Neural cell (in vitro differentiated cells): Measurements from ENCODE around the gene SLC2A13.

Experiments used
- EP300 ChIP-seq: fragments of 450-650 bp; conservative IDR thresholded peaks from 2 replicates; pipeline ENCODE4 v1.6.1; 2014; ENCODE audit warnings: antibody characterized with exemption, mild to moderate bottlenecking, moderate library complexity; ENCODE audit not compliant: poor library complexity, severe bottlenecking
- POLR2AphosphoS5 ChIP-seq: IDR thresholded peaks from 2 replicates; pipeline ENCODE4 v1.6.1; 2012
- RAD21 ChIP-seq: fragments of 450-650 bp; conservative IDR thresholded peaks from 2 replicates; pipeline ENCODE4 v1.6.1; 2014; ENCODE audit warnings: antibody characterized with exemption, mild to moderate bottlenecking, moderate library complexity
- TAF1 ChIP-seq: IDR thresholded peaks from 2 replicates; pipeline ENCODE4 v1.6.1; 2012; ENCODE audit warnings: low read depth
- TF ChIP-seq, protein P1 (sequence below): fragments of 450-650 bp; IDR thresholded peaks from 2 replicates; pipeline ENCODE4 v1.5.1; 2014; ENCODE audit warnings: antibody characterized with exemption, mild to moderate bottlenecking, moderate library complexity; ENCODE audit not compliant: poor library complexity, severe bottlenecking
- TF ChIP-seq, protein P2 (sequence below): IDR thresholded peaks from 2 replicates; pipeline ENCODE4 v1.6.1; 2012; ENCODE audit warnings: borderline replicate concordance

DNA sequence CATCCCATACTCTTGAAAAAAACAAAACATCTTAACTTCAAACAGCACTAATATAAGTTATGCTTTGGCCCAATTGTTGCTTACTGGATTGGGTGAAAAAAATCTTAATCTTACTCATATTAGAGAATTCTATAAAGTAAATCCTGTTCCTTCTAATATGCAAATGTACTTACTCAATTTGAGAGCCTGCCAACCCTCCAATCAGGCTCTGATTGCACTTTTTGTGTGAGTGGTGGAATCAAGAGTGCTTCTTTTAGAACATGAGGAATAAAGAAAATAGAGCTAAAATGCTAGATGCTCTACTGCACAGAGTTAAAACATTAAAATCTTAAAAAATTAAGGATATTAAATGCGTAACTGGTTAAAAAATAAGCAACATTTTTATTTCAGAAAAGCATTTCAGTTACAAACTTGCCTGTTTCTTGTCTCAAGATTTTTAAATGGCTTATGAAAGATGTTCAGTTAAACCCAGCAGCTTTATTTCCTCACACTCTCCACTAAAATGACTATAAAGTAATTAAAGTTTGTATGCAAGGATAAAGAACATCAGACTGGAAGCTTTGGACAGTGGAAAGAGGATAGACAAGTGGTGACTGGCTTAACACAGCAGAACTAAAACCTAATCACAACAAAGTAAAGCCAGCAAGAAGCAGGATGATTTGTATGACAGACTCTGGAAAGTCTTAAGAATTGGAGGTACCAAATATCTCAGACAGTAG, 177.5 kb downstream of the SLC2A13 start:
- TF ChIP-seq, protein P1, sequence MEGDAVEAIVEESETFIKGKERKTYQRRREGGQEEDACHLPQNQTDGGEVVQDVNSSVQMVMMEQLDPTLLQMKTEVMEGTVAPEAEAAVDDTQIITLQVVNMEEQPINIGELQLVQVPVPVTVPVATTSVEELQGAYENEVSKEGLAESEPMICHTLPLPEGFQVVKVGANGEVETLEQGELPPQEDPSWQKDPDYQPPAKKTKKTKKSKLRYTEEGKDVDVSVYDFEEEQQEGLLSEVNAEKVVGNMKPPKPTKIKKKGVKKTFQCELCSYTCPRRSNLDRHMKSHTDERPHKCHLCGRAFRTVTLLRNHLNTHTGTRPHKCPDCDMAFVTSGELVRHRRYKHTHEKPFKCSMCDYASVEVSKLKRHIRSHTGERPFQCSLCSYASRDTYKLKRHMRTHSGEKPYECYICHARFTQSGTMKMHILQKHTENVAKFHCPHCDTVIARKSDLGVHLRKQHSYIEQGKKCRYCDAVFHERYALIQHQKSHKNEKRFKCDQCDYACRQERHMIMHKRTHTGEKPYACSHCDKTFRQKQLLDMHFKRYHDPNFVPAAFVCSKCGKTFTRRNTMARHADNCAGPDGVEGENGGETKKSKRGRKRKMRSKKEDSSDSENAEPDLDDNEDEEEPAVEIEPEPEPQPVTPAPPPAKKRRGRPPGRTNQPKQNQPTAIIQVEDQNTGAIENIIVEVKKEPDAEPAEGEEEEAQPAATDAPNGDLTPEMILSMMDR: no peak
- TF ChIP-seq POLR2AphosphoS5 (no peak), RAD21 (no peak), EP300 (no peak), TAF1 (no peak)
- TF ChIP-seq, protein P2, sequence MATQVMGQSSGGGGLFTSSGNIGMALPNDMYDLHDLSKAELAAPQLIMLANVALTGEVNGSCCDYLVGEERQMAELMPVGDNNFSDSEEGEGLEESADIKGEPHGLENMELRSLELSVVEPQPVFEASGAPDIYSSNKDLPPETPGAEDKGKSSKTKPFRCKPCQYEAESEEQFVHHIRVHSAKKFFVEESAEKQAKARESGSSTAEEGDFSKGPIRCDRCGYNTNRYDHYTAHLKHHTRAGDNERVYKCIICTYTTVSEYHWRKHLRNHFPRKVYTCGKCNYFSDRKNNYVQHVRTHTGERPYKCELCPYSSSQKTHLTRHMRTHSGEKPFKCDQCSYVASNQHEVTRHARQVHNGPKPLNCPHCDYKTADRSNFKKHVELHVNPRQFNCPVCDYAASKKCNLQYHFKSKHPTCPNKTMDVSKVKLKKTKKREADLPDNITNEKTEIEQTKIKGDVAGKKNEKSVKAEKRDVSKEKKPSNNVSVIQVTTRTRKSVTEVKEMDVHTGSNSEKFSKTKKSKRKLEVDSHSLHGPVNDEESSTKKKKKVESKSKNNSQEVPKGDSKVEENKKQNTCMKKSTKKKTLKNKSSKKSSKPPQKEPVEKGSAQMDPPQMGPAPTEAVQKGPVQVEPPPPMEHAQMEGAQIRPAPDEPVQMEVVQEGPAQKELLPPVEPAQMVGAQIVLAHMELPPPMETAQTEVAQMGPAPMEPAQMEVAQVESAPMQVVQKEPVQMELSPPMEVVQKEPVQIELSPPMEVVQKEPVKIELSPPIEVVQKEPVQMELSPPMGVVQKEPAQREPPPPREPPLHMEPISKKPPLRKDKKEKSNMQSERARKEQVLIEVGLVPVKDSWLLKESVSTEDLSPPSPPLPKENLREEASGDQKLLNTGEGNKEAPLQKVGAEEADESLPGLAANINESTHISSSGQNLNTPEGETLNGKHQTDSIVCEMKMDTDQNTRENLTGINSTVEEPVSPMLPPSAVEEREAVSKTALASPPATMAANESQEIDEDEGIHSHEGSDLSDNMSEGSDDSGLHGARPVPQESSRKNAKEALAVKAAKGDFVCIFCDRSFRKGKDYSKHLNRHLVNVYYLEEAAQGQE: no peak
